ENCODE results near the gene RGS17.

GRCh38 chr6:153138930-153139329 is 7.8 kb upstream of the RGS17 start:
- TF ChIP-seq HDGF (IDR thresholded peaks at IDR 0.05; ENCODE audit: borderline replicate concordance) (no peak), L3MBTL2 (conservative IDR thresholded peaks at IDR 0.05) (no peak), ELF4 (IDR thresholded peaks at IDR 0.05) (no peak), PKNOX1 (IDR thresholded peaks at IDR 0.05) (no peak), FOXM1 (IDR thresholded peaks at IDR 0.05; ENCODE audit: borderline replicate concordance) (no peak), SP1 (IDR thresholded peaks at IDR 0.05) (no peak), TARDBP (IDR thresholded peaks at IDR 0.05) (no peak), LEF1 (IDR thresholded peaks at IDR 0.05; ENCODE audit: borderline replicate concordance) (no peak), SUZ12 (IDR thresholded peaks at IDR 0.05) (no peak), BHLHE40 (IDR thresholded peaks at IDR 0.05; ENCODE audit: borderline replicate concordance) (no peak), ZNF384 (IDR thresholded peaks at IDR 0.05) (no peak), ARNT (IDR thresholded peaks at IDR 0.05) (no peak), FOXA1 (IDR thresholded peaks at IDR 0.05) (no peak)

Measured in HEK293T (cell line).